Measurements from ENCODE around the gene GJD2. TPM values are rescaled to one million over a fixed set of nuclear protein-coding genes. Genes with fewer than 3 reads are reported as not detected.

GJD2 gene
- total and polyA plus RNA-seq, 2 donors (not counting 1 experiment from before 2014, with no cell fraction given): not detected

GRCh38 chr15:34732430-34732829 is 22.4 kb downstream of the GJD2 start:
- no peaks in the 10 kb centered on the region for H3K9me3 ChIP-seq (ENCODE audit: control insufficient read depth, insufficient read depth, low read depth, low read length)
- H3K27ac ChIP-seq (ENCODE audit: insufficient read depth, low read length): no peak overlapping the region
- no peak overlapping the region for H3K4me2 ChIP-seq (ENCODE audit: extremely low read depth, insufficient read depth, low read length)
- H3K4me1 ChIP-seq (ENCODE audit: control insufficient read depth, extremely low read depth, insufficient read depth, low read length): no peaks in the 10 kb centered on the region
- no peaks in the 10 kb centered on the region for H3K79me2 ChIP-seq (ENCODE audit: control insufficient read depth, insufficient read depth, low read length)
- no peak for DNase-seq (ENCODE audit: low read depth in 2 of 2)
- no peak overlapping the region for H3K9ac ChIP-seq (ENCODE audit: insufficient read depth, low read length)
- no peaks in the 10 kb centered on the region for H3K36me3 ChIP-seq (ENCODE audit: control insufficient read depth, insufficient read depth, low read length)
- H2AFZ ChIP-seq (ENCODE audit: low read length): no peak overlapping the region
- H3K4me3 ChIP-seq (replicated peaks in 1 of 4; ENCODE audit: control extremely low read depth in 1 of 4, insufficient read depth in 1 of 4, low read depth in 3 of 4, low read length in 4 of 4): no peak overlapping the region
- peaks cover 6% of the 10 kb centered on the region for H3K27me3 ChIP-seq (ENCODE audit: control insufficient read depth, insufficient read depth, low read length)
- H4K20me1 ChIP-seq (ENCODE audit: control insufficient read depth, extremely low read depth, insufficient read depth, low read length): no peaks in the 10 kb centered on the region
- TF ChIP-seq CTCF (conservative IDR thresholded peaks at IDR 0.05 in 1 of 2, IDR thresholded peaks at IDR 0.05 in 1 of 2; ENCODE audit: low read depth in 1 of 2, low read length in 2 of 2) (no peak), EZH2 (IDR thresholded peaks at IDR 0.05; ENCODE audit: low read length, missing control alignments) (no peak)

GRCh38 chr15:34730701-34731100 is 24.1 kb downstream of the GJD2 start:
- H3K4me2 ChIP-seq (ENCODE audit: extremely low read depth, insufficient read depth, low read length): no peak overlapping the region
- H3K79me2 ChIP-seq (ENCODE audit: control insufficient read depth, insufficient read depth, low read length): no peaks in the 10 kb centered on the region
- no peaks in the 10 kb centered on the region for H3K9me3 ChIP-seq (ENCODE audit: control insufficient read depth, insufficient read depth, low read depth, low read length)
- H4K20me1 ChIP-seq (ENCODE audit: control insufficient read depth, extremely low read depth, insufficient read depth, low read length): no peaks in the 10 kb centered on the region
- H3K36me3 ChIP-seq (ENCODE audit: control insufficient read depth, insufficient read depth, low read length): no peaks in the 10 kb centered on the region
- no peak for DNase-seq (ENCODE audit: low read depth in 2 of 2)
- H3K4me3 ChIP-seq (replicated peaks in 1 of 4; ENCODE audit: control extremely low read depth in 1 of 4, insufficient read depth in 1 of 4, low read depth in 3 of 4, low read length in 4 of 4): no peak overlapping the region
- no peak overlapping the region for H3K27ac ChIP-seq (ENCODE audit: insufficient read depth, low read length)
- TF ChIP-seq CTCF (conservative IDR thresholded peaks at IDR 0.05 in 1 of 2, IDR thresholded peaks at IDR 0.05 in 1 of 2; ENCODE audit: low read depth in 1 of 2, low read length in 2 of 2): no peak
- no peak for TF ChIP-seq EZH2 (IDR thresholded peaks at IDR 0.05; ENCODE audit: low read length, missing control alignments)
- no peaks in the 10 kb centered on the region for H3K4me1 ChIP-seq (ENCODE audit: control insufficient read depth, extremely low read depth, insufficient read depth, low read length)
- H2AFZ ChIP-seq (ENCODE audit: low read length): no peak overlapping the region
- H3K9ac ChIP-seq (ENCODE audit: insufficient read depth, low read length): no peak overlapping the region
- peaks cover 4% of the 10 kb centered on the region for H3K27me3 ChIP-seq (ENCODE audit: control insufficient read depth, insufficient read depth, low read length)

- no peaks in the 10 kb centered on the region for H3K4me1 ChIP-seq (ENCODE audit: control insufficient read depth, extremely low read depth, insufficient read depth, low read length)
- H3K9ac ChIP-seq (ENCODE audit: insufficient read depth, low read length): no peak overlapping the region
- H3K79me2 ChIP-seq (ENCODE audit: control insufficient read depth, insufficient read depth, low read length): no peaks in the 10 kb centered on the region
- no peak overlapping the region for H2AFZ ChIP-seq (ENCODE audit: low read length)
- H3K9me3 ChIP-seq (ENCODE audit: control insufficient read depth, insufficient read depth, low read depth, low read length): no peaks in the 10 kb centered on the region
- no peak overlapping the region for H3K4me3 ChIP-seq (replicated peaks in 1 of 4; ENCODE audit: control extremely low read depth in 1 of 4, insufficient read depth in 1 of 4, low read depth in 3 of 4, low read length in 4 of 4)
- H3K36me3 ChIP-seq (ENCODE audit: control insufficient read depth, insufficient read depth, low read length): no peaks in the 10 kb centered on the region
- no peak overlapping the region for H3K4me2 ChIP-seq (ENCODE audit: extremely low read depth, insufficient read depth, low read length)
- no peak overlapping the region for H3K27ac ChIP-seq (ENCODE audit: insufficient read depth, low read length)
- DNase-seq (ENCODE audit: low read depth in 2 of 2): no peak
- no peak for TF ChIP-seq EZH2 (IDR thresholded peaks at IDR 0.05; ENCODE audit: low read length, missing control alignments)
- no peak for TF ChIP-seq CTCF (conservative IDR thresholded peaks at IDR 0.05 in 1 of 2, IDR thresholded peaks at IDR 0.05 in 1 of 2; ENCODE audit: low read depth in 1 of 2, low read length in 2 of 2)
- H4K20me1 ChIP-seq (ENCODE audit: control insufficient read depth, extremely low read depth, insufficient read depth, low read length): no peaks in the 10 kb centered on the region
- peaks cover 4% of the 10 kb centered on the region for H3K27me3 ChIP-seq (ENCODE audit: control insufficient read depth, insufficient read depth, low read length)
These were observed 24.9 kb downstream of the GJD2 start for GRCh38 chr15:34729886-34730285.
